ENCODE results near the gene RGS13.

The RGS13 gene

DNA sequence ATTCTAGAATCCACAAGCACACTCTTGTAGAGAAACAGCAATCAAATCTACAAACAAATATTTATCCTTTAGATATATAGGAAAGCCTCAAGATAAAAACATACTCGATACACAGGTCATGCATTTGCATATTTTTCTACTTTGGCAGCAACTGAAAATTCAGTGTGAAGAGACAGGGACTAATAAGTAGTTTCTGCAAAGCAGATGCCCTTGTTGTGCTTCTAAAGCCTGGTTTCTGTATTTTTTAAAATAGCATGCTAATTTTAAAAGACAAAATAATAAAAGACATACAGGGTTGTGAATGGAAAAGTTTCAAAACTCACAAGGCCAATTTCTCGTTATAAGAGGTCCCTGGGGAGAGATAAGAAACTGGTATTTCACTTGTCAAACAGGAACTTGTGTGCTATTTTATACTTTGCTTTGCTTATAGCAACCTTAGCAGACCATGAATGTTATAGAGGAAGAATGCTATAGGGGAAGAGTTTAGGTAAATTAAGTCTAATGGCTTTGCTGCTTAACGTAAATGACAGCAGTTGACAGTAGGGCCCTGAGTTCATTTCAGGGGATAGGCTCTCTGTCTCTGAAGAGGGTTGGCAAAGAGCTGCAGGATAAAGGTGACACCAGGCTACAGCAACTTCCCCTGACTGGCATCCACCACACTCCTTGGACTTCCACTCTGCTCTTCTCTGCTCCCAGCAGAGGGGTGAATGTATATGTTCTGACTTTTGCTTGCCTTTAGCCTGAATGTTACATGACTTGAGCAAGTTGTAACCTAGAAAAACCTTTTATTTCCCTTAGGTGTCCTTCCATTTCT, 9.4 kb upstream of the RGS13 start:
- H3K36me3 ChIP-seq, result no peaks in the 10 kb centered on the region
- H3K4me3 ChIP-seq, result 0 out of 2 replicates have a peak overlapping the region, but pooled peaks have one; percentile 16
- no peaks in the 10 kb centered on the region for H4K20me1 ChIP-seq
- peaks cover 37% of the 10 kb centered on the region for H3K4me1 ChIP-seq
- H3K9ac ChIP-seq, result no peak overlapping the region
- no peak for TF ChIP-seq Cebpa-rat (IDR thresholded peaks at IDR 0.05)
- no peaks in the 10 kb centered on the region; the same call in 1 of the 2 replicates for H3K9me3 ChIP-seq
- H3K27ac ChIP-seq, result peak overlapping the region; percentile 62
- H3K4me2 ChIP-seq, result peak overlapping the region; percentile 79
- H3K27me3 ChIP-seq, result no peaks in the 10 kb centered on the region

DNA sequence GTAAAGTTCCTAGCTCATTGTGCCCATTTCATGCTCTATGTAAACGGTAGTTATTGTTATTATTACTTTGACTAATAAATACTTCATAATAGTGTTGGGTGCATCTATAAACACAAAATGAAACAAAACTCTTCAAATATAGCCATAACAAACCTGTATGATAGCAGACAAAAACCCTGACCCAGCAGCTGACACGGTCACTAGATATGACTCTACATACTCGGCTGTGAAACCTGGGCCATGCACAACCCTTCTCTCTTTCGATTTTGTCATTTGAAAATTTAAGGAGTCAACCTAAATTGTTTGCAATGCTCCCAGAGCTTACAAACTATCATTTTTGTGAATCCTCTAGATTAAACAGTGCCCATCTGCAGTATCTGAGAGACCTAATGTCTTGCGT, 8.0 kb upstream of the RGS13 start:
- H3K27ac ChIP-seq, result no peak overlapping the region
- H3K4me2 ChIP-seq, result 0 out of 2 replicates have a peak overlapping the region, but pooled peaks have one; percentile 5
- H3K4me3 ChIP-seq, result no peak overlapping the region
- H4K20me1 ChIP-seq, result no peaks in the 10 kb centered on the region
- TF ChIP-seq Cebpa-rat (IDR thresholded peaks at IDR 0.05), result no peak
- H3K9ac ChIP-seq, result no peak overlapping the region
- no peaks in the 10 kb centered on the region for H3K27me3 ChIP-seq
- H3K9me3 ChIP-seq, result no peaks in the 10 kb centered on the region; the same call in 1 of the 2 replicates
- H3K36me3 ChIP-seq, result no peaks in the 10 kb centered on the region
- peaks cover 37% of the 10 kb centered on the region for H3K4me1 ChIP-seq

DNA sequence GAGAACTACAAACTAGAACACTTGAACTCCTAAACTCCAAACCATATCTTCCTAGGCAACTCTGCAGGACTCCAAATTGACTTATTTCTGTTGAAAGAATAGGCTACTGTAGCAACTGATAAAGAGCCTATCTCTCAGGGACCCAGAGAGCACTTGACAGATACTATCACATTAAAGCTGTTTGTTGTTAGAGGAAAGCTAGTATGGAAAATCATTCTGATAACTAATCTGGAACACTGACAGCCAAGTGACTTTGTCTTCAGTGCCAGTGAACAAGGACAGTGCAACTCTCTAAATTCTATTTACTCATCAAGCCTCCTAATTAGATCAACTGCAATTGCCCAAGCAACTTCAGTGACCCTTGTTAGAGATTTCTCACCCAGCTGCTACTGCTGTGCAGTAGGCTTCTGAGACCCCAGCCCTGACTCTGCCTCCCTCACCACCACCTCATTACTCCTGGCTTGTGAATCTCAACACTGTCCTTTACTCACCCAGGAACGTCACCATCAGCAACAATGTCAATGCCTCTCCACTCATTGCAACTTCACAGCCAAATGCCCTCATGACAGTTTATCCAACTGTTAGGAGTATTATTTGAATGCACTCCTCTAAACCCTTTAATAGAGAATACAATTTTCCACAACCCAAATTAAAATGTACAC, 7.4 kb upstream of the RGS13 start:
- no peaks in the 10 kb centered on the region for H3K36me3 ChIP-seq
- H3K9me3 ChIP-seq, result no peaks in the 10 kb centered on the region; the same call in 1 of the 2 replicates
- no peak for TF ChIP-seq Cebpa-rat (IDR thresholded peaks at IDR 0.05)
- no peak overlapping the region for H3K9ac ChIP-seq
- H3K4me2 ChIP-seq, result no peak overlapping the region
- peaks cover 37% of the 10 kb centered on the region for H3K4me1 ChIP-seq
- H3K4me3 ChIP-seq, result no peak overlapping the region
- no peak overlapping the region for H3K27ac ChIP-seq
- no peaks in the 10 kb centered on the region for H4K20me1 ChIP-seq
- H3K27me3 ChIP-seq, result no peaks in the 10 kb centered on the region

GRCh38 chr1:192629612-192630011, 6.3 kb upstream of the RGS13 start:
- no peak overlapping the region for H3K4me2 ChIP-seq
- no peak overlapping the region for H3K4me3 ChIP-seq
- no peaks in the 10 kb centered on the region for H4K20me1 ChIP-seq
- no peak for TF ChIP-seq Cebpa-rat (IDR thresholded peaks at IDR 0.05)
- H3K27ac ChIP-seq, result no peak overlapping the region
- H3K4me1 ChIP-seq, result peaks cover 37% of the 10 kb centered on the region
- H3K27me3 ChIP-seq, result no peaks in the 10 kb centered on the region
- H3K36me3 ChIP-seq, result no peaks in the 10 kb centered on the region
- H3K9me3 ChIP-seq, result no peaks in the 10 kb centered on the region; the same call in 1 of the 2 replicates
- no peak overlapping the region for H3K9ac ChIP-seq

- no peak overlapping the region for H3K27ac ChIP-seq
- H3K4me3 ChIP-seq, result no peak overlapping the region
- H3K9ac ChIP-seq, result no peak overlapping the region
- peaks cover 30% of the 10 kb centered on the region for H3K4me1 ChIP-seq
- H3K4me2 ChIP-seq, result no peak overlapping the region
- no peaks in the 10 kb centered on the region for H4K20me1 ChIP-seq
- TF ChIP-seq Cebpa-rat (IDR thresholded peaks at IDR 0.05), result no peak
- H3K9me3 ChIP-seq, result no peaks in the 10 kb centered on the region
- H3K27me3 ChIP-seq, result no peaks in the 10 kb centered on the region
- no peaks in the 10 kb centered on the region for H3K36me3 ChIP-seq
Observed at GRCh38 chr1:192630521-192631287, 5.2 kb upstream of the RGS13 start.

DNA sequence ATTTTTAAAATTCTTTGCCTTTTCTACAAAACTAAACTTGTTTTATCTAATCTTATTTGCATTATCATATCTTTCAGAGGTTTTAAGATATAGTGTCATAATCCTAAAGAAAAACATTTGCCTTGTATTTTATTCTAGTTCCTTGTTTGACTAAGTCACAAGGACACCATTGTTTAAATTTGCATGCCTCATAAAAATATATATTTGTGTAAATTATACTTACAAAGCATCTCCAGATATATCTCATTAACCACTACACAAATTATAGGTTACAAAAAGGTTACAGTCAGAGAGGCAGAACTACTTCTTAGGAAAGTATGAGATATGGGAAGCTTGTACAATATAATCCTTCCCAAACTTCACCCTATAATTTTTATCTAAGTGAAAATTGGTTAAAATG, 4.2 kb upstream of the RGS13 start:
- Histone ChIP-seq H3K36me3 (no peaks in the 10 kb centered on the region), H3K9me3 (no peaks in the 10 kb centered on the region), H3K4me2 (no peak overlapping the region), H3K4me1 (peaks cover 20% of the 10 kb centered on the region), H3K9ac (no peak overlapping the region), H3K27ac (no peak overlapping the region), H3K4me3 (no peak overlapping the region), H4K20me1 (no peaks in the 10 kb centered on the region), H3K27me3 (no peaks in the 10 kb centered on the region)
- no peak for TF ChIP-seq Cebpa-rat (IDR thresholded peaks at IDR 0.05)

DNA sequence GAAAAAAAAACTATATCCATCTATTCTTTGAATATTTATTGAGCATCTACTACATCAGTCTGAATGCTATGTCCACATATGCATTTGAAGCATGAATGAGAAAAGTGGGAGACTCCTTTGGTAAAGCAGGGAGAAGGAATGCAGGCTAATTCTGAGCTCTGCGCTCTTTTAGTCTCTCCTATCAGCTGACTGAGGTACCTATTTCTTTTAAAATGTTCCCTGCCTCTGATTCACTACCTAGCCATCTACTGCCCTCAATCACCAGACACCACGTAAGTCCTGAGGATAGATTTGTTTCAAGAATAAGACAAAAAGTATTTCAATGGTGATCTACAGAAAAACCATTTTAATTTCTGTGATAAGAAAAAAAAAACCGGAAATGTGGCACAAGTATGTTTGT, 3.8 kb upstream of the RGS13 start:
- no peaks in the 10 kb centered on the region for H3K36me3 ChIP-seq
- H4K20me1 ChIP-seq, result no peaks in the 10 kb centered on the region
- H3K9ac ChIP-seq, result no peak overlapping the region
- no peak overlapping the region for H3K4me3 ChIP-seq
- H3K4me2 ChIP-seq, result no peak overlapping the region
- no peak for TF ChIP-seq Cebpa-rat (IDR thresholded peaks at IDR 0.05)
- no peaks in the 10 kb centered on the region for H3K9me3 ChIP-seq
- H3K4me1 ChIP-seq, result peaks cover 15% of the 10 kb centered on the region
- no peaks in the 10 kb centered on the region for H3K27me3 ChIP-seq
- no peak overlapping the region for H3K27ac ChIP-seq

DNA sequence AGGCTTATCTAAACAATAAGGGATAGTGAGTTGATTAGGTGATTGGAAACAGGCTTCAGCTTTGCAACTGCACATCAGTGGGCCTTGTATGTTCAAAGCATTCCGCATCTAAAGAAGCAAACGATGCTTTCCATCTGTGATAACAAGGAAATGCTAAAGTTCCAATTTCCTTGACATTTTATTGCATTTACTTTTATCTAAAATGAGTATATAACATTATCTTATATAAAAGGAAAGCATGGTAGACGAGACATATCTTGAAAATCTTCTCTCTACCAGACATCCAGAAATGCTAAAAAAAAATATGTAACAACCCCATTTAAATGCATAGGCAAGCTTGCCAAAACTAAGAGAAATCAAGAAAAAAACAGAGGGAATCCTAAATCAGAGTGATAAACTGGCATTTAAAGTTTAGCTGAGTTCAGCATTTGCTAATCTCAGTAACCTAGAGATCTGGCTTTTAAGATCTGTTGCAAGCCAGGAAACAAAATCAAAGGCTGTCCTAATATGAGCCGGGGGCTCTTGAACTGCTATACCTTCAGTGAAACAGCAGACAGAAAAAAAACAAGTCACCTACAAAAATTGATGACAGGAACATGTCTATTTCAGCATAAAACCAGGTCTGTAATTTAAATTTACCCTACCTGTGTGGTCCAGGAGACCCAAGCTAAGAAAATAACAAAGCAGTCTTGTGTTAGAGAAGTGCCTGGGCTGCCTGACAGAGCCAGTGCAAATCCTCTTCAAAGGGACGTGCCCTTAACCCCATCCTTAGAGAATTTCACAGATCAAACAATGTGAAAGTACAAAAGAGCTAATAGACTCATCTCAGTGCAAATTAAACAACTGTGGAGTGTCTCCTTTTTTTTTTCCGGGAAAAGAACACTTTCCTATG, 3.1 kb upstream of the RGS13 start:
- Histone ChIP-seq H4K20me1 (no peaks in the 10 kb centered on the region), H3K4me3 (no peak overlapping the region), H3K27me3 (no peaks in the 10 kb centered on the region), H3K4me2 (no peak overlapping the region), H3K4me1 (peaks cover 10% of the 10 kb centered on the region; the same call in 1 of the 2 replicates), H3K27ac (no peak overlapping the region), H3K9me3 (no peaks in the 10 kb centered on the region), H3K9ac (no peak overlapping the region), H3K36me3 (no peaks in the 10 kb centered on the region)
- TF ChIP-seq Cebpa-rat (IDR thresholded peaks at IDR 0.05), result no peak

Measured in BLaER1 (cell line).